ENCODE measurements around the gene SMAP1.

Gene SMAP1

DNA sequence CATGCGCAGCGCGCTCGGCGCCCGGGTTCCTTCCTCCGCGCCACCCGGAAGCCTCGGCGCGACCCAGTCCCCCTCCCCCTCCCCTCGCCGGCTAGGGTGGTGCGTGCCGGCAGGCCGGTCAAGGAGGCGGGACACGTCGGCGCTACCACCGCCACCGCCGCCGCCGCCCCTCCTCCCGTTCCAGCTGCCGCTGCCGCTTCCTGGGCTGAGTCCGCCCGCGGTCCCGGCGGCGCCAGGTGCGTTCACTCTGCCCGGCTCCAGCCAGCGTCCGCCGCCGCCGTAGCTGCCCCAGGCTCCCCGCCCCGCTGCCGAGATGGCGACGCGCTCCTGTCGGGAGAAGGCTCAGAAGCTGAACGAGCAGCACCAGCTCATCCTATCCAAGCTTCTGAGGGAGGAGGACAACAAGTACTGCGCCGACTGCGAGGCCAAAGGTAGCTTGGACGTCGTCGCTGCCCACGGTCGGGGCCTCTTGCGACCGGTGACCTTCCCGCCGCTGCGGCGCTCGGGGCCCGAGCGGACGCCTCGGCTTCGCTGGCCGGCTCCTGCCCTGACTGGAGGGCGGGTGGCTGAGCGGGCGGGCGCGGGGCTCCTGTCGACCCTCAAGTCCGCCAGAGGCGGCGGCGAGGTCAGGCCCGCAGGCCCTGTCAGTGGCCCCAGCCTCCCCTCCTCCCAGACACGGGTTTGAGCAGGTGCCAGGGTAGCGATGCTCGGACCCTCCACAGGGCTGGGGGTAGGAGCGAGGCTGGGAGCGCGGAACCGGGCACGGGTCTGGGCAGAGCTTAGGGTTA is at the start of gene SMAP1:
SMAP1 (plus strand) TSS at position 173 of the 788 bp plus-strand sequence; CDS start at position 314, 141 bp downstream.
- peak; percentile 83 for DNase-seq (ENCODE audit: low spot score)

DNA sequence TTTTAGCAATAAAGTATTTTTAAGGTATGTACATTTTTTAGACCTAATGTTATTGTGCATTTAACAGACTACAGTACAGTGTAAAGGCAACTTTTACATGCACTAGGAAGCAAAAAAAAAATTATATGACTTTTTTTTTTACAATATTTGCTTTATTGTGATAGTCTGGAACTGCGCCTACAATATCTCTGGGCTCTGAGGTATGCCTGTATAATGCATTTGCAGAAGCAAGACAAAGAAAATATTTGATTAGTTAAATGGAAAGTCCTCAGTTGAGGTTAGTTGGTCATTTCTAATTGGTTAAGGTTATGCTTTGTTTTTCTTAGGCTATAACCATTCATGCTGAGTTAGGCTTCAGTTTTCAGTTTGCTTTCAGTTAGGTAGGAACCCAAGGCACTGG is 46.9 kb upstream of the SMAP1 start:
- DNase-seq (ENCODE audit: low spot score), result no peak

DNA sequence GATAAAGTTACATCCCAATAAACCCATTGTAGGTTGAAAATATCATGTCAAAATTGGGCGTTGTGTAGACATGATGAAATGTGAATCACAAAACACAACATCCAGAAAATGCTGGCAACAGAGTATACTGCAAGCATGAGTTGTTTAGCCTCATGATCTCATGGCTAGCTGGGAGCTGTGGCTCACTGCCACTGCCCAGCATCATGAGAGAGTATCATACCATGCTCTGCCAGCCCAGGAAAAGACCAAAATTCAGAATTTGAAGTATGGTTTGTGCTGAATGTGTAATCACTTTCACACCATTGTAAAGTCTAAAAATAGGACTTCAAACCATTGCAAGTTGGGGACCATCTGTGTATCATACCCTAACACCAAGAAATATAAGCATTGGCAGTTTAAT is 45.2 kb upstream of the SMAP1 start:
- DNase-seq (ENCODE audit: low spot score), result no peak

DNA sequence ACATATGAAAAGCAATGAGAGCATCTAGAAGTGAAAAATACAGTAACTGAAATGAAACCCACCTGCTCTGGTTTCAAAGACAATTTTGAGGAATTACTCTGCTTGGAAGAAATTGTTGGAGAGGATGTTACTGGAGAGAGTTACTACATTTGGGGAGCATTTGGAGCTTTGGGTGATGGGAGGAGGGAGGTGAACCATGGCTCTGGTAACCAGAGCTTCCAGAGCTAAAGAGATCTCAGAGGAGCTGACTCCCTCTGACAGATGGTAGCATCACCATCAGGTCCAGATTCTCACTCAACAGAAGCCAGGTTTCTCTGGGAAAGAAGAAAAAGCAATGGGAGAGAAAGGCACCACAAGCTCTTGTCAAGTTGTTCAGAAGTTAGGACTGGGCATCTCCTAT is 42.2 kb upstream of the SMAP1 start:
- no peak for DNase-seq (ENCODE audit: low spot score)

DNA sequence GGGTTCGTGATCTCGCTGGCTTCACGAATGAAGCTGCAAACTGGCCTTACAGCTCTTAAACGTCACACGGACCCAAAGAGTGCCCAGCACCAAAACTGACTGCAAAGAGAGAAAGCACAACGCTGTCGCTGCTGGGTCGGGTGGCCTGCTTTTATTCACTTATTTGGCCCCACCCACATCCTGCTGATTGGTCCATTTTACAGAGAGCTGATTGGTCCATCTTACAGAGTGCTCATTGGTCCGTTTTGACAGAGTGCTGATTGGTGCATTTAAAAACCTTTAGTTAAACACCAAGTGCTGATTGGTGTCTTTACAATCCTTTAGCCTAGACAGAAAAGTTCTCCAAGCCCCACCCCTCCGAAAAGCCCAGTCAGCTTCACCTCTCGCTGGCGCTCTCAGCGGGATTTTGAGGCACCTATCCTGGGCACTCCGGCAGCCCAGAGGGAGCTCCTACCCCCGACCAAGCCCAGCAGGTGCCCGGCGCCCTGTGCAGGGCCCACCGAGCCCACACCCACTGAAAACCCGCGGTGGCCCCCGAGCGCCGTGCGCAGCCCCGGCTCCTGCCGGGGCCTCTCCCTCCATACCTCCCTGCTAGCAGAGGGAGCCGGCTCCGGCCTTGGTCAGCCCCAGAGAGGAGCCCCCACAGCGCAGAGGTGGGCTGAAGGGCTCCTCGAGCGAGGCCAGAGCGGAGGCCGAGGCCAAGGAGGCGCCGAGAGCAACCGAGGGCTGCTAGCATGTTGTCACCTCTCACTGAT is 40.0 kb upstream of the SMAP1 start:
- no peak for DNase-seq (ENCODE audit: low spot score)

DNA sequence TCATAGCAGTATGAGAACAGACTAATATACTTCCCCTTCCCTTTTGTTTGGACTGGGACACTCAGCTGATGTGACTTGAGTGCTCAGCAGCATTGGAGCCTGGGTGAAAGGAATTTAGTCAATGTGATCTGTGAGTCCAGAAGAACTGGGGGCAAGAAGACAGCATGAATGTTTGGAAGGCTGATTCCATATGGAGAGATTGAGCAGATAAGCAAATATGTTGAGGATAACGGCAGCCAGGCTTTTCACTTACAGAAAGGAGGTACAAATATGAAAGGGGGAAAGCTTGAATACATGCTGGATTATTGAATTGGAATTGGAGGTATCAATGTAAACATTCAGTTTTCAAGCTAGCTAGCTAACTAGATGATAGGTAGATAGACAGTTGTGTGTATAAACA is 37.8 kb upstream of the SMAP1 start:
- no peak for DNase-seq (ENCODE audit: low spot score)

DNA sequence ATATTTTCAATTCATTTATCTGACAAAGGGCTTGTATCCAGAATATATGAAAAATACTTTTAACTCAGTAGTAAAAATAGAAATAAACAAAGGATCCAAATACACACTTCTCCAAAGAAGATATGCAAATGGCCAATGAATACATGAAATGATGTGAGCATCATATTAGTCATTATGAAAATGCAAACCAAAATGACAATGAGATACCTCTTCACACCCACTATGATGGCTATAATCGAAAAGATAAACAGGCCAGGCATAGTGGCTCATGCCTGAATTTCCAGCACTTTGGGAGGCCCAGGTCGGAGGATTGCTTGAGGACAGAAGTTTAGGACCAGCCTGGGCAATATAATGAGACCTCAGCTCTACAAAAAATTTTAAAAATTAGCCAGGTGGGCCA is 33.8 kb upstream of the SMAP1 start:
- DNase-seq (ENCODE audit: low spot score), result no peak

DNA sequence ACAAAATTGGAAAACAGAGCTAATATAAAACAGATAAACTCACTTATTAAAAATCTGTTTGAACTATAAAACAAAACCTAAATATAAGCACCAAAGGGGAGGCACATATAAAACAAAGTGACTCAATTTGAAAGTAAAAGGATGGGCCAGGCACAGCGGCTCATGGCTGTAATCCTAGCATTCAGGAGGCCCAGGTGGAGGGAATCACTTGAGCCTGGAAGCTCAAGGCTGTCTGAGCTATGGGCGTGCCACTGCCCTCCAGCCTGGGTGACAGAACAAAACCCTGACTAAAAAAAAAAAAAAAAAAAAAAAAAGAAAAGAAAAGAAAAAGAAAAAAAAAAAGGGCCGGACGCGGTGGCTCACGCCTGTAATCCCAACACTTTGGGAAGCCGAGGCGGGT is 31.1 kb upstream of the SMAP1 start:
- DNase-seq (ENCODE audit: low spot score), result no peak

DNA sequence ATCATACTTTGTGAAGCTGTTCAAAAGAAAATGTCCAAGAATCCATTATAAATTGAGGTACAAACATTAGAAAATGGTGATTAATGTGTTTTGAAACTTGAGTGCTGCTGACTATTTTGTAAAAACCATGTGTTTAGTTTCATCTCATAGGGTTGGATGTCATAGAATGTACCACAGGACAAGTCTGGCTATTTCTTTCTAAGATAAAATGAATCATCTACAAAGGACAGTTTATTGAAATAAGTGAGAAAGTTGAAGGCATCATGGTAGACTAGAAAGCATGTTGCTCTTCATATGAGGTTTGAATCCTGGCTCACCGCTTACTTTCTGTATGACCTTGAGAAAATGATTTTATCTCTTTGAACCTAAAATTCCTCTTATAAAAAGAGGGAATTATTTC is 29.2 kb upstream of the SMAP1 start:
- DNase-seq (ENCODE audit: low spot score), result no peak

DNA sequence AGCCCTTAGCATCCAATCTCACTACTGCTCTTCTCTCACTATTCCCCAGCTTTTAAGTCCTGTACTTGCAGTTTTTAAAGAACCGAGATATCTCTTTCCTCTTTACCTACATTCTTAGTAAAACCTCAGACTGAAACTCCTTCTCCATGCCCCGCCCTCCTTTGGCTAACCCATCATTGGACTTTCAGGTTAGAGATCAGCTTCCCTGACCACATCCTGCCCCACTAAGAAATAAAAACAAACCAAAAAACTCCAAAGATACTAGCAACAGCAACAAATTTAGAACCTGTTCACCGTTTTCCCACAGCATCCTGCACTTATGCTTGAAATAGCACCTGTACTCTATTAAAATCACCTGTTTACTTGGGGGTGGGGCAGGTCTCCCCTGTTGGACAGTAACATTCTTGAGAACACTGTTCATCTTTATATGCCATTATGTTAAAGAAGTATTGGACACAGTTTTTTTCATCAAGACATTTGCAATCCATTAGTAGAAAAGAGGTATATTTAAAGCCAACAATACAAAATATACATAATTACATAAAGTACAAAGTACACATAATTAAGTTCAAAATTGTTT is 16.3 kb upstream of the SMAP1 start:
- peak; percentile 25 for DNase-seq (ENCODE audit: low spot score)

DNA sequence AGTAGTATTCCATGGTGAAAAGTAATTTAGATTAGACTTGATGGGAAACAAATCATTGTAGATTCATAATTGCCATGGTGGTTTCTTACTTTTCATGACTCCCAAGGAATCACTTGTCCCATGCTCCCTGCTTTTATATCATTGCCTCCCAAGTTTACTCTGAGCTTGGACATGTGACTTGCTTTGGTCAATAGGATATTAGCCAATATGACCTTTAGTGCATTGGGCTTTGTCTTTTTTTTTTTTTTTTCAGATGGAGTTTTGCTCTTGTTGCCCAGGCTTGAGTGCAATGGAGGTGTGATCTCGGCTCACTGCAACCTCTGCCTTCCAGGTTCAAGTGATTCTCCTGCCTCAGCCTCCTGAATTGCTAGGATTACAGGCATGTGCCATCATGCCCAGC is 15.5 kb upstream of the SMAP1 start:
- DNase-seq (ENCODE audit: low spot score), result no peak

DNA sequence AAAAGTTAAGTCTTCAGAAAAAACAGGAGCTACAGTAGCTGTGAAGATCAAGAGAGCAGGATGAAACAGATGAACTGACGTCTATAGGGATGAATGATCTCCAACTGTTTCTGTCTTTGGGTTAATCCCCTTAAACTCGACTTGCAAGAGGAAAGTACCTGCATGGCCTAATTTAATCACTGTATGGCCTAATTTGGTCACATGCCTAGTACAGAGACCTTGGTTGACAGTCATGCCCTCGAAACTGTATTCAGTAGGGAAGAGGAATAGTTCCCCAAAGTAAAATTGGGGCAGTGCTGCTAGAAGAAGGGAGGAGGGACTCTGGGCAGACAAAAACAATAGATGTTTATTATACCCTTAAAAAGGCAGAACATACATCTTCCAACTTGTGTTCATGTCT is 10.0 kb upstream of the SMAP1 start:
- DNase-seq (ENCODE audit: low spot score), result no peak

DNA sequence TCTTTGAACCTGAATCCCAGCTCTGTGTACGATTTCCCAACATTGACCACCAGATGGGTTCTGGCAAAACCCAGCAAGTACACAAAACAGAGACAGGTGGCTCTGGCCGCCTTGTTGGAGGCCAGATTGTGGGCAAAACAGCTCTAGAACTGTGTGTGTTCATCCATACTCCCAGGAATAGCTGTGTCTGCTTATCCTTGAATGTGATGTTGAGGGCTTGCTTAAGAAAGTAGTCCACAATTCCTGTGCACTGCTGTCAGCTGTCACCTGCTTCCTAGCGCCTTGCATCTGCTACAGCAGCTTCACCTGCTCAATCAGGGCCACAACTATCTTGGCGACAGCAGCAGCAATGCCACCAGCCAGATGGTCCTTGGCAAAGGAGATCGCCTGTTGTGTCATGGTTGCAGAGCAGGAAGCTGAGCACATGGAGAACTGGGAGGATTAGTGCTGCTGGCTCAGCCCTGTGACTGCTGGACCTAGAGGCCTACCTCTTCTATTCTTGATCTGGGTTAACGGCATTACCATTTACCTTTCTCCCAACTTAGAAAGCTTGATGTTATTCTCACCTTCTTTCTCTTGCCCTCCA is 3.7 kb upstream of the SMAP1 start:
- DNase-seq (ENCODE audit: low spot score), result no peak

DNA sequence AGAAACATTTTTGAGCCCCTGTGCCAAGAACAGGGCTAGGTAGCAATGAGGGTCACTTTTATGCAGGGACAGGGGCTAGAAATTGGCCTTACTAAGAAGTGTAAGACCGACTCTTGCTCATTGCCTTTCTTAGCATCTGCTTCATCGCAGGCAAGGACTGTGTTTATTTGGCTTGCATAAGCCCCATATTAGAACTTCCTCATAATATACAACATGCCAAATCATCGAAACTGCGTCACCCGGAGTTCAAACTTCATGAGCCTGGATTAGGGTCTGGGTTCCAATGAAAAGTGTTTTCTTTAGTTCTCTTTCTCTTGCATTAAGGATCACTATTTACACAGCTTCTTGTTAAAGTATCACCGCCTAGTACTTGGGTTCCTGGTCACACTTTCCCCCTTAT is 977 bp upstream of the SMAP1 start:
- DNase-seq (ENCODE audit: low spot score), result no peak

DNA sequence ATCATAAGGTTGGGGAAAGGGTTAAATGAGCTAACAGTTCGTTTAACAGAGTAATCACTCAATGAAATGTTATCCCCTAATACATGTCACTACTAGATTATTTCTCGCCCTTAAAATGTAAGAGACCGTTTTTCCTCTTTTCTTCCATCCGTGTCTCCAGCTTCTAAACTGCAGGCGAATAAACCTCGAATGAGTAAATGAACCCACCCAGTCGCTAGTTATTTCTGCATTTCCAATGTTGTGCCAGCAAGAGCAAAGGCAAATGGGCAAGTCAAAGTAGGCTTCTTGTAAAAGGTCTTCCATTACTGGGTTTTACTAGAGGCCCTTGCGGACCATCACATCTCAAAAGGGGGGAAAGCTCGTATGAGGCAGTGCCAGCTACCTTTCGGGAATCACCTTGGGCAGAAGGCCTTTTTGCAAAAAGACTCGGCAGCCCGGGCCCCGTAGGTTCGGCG is 400 bp upstream of the SMAP1 start:
- DNase-seq (ENCODE audit: low spot score), result no peak

DNA sequence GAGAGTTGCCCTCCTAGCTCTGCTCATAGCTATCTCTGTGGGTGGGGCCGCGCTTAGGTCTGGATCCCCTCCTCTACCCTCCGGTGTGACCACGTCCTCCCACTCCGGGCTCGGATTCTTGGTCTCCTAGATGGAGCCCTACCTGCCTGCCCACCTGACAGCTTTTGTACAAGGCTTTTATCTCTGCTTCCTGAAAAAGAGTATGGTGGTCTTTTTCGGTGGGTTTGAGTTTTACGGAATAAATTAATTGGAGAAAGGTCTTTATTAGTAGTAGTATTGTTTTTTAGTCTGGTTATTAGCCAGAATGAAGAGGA is 773 bp downstream of the SMAP1 start:
- peak; percentile 67 for DNase-seq (ENCODE audit: low spot score)

DNA sequence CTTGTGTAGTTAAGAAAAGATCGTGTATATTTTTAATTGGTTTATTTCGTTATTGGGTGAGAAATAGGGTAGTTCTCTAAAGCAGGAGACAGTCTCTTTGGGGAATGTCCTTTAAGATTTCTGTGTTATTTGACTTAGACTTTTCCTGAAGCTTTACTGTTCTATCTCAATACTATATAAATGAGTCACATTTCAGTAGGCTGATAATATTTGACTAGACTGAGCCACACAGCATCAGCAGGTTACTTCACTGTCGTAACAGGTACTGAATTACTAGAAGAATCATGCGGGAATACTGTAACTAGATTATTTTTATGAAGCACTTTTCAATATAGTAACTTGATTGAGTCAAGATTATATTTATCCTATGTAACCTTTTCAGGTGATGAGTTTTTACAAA is 1.4 kb downstream of the SMAP1 start:
- peak; percentile 25 for DNase-seq (ENCODE audit: low spot score)

DNA sequence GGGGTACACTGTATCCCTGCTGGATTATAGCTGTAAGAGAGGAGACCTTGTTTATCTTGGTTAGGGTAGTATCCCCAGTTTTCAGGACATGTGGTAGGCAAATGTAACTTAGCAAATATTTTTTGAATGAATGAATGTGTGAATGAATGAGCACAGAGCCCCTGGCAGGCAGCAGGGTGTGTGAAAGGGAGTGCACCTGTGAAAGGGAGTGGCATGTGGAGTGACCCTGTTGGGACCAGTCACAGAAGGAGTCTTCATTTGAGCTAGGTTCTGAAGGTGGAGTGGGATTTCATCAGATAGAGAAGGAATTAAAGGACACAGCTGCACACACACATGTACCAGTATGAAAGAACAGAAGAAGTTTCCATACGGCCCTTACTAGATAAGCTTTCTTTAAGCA is 4.9 kb downstream of the SMAP1 start:
- no peak for DNase-seq (ENCODE audit: low spot score)

DNA sequence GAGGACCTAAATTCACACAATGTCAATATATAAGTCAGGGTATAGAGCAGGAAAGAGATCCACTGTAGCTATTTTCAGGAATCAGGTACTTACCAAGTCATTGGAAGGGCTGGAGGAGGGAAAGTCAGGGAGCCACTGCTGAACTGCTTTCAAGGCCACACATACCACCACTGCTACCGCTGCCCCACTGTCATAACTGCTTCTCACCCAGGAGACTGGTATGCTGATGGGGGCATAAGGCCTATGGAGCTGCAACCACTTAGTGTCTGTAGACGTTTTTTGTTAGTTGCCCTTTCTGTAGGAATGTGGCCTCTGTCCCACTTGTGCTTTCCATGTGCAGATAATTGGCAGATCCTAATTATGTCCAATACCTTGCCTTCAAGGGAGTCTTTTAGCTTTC is 5.4 kb downstream of the SMAP1 start:
- no peak for DNase-seq (ENCODE audit: low spot score)

DNA sequence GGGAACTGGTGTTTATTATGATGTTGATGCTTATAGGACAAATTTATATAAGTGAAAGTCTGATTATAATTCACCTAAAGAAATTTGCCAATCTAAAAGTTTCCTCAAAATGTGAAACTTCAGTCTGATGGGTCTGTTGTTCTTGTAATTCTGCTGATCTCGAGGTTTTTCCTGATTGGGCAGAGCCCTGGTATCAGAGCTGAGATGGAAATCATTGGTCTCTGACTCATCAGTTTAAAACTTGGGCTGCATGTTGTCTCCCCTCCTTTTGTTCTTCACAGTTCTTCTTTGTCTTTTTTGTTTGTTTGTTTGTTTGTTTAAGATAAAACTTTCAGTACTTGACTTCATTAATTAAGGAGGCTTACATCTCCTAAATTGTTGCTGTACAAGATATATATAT is 5.9 kb downstream of the SMAP1 start:
- peak; percentile 4 for DNase-seq (ENCODE audit: low spot score)

DNA sequence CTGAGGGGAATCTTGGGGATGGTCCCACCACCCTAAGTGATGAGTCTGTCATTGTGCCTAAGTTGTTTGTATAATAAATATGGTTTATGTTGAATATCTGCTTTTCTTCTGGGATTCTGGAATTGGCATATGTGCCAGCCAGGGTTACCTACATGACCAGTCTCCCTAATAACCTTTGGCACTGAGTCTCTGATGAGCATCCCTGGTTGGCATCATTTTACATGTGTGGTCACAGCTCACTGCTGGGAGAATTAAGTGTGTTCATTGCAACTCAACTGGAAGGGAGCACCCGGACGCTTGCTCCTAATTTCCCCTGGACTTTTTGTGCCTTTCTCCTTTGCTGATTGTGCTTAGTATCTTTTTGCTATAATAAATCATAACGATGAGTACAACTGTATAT is 8.1 kb downstream of the SMAP1 start:
- DNase-seq (ENCODE audit: low spot score), result no peak

DNA sequence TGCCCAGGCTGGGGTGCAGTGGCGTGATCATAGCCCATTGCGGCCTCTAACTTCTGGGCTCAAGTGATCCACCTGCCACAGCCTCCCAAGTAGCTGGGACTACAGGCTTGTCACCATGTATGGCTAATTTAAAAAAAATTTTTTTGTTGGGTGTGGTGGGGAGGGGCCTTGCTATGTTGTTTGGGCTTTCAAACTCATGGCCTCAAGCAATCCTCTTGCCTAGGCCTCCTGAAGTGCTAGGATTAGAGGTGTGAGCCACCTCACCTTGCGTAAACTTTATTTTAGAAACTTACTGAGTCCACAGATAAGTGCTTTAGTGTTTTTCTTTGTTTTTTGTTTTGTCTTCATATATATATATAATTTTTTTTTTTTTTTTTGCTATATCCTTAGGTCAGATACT is 9.1 kb downstream of the SMAP1 start:
- no peak for DNase-seq (ENCODE audit: low spot score)

DNA sequence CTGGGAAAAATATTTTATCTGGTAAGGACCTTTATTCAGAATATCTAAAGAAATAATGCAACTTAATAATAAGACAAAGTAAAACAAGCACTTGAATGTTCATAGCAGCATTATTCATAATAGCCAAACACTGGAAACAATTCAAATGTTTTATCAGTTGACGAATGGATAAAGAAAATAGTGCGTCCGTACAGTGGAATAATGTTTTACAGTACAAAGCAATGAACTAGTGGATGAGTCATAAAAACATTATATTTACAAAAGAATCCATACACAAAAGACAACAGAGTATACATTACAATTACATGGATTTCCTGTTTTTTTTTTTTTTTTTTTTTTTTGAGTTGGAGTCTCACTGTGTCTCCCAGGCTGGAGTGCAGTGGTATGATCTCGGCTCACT is 12.7 kb downstream of the SMAP1 start:
- DNase-seq (ENCODE audit: low spot score), result no peak

Measured in SW480 (cell line).